Activated CD4-positive, alpha-beta T cell treated with anti-CD3 and anti-CD28 coated beads for 48 hours (primary cell): Measurements from ENCODE around the gene MFAP1.
"Not testable (repeated sequence)": the region's sequence is repeated elsewhere in the genome, so short reads cannot be mapped to it uniquely, and the experiment has no call there.

Source experiments
- DNase-seq: peaks from one replicate; pipeline ENCODE4 v3.0.0-alpha.2; 2020

The MFAP1 gene, protein sequence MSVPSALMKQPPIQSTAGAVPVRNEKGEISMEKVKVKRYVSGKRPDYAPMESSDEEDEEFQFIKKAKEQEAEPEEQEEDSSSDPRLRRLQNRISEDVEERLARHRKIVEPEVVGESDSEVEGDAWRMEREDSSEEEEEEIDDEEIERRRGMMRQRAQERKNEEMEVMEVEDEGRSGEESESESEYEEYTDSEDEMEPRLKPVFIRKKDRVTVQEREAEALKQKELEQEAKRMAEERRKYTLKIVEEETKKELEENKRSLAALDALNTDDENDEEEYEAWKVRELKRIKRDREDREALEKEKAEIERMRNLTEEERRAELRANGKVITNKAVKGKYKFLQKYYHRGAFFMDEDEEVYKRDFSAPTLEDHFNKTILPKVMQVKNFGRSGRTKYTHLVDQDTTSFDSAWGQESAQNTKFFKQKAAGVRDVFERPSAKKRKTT

DNA sequence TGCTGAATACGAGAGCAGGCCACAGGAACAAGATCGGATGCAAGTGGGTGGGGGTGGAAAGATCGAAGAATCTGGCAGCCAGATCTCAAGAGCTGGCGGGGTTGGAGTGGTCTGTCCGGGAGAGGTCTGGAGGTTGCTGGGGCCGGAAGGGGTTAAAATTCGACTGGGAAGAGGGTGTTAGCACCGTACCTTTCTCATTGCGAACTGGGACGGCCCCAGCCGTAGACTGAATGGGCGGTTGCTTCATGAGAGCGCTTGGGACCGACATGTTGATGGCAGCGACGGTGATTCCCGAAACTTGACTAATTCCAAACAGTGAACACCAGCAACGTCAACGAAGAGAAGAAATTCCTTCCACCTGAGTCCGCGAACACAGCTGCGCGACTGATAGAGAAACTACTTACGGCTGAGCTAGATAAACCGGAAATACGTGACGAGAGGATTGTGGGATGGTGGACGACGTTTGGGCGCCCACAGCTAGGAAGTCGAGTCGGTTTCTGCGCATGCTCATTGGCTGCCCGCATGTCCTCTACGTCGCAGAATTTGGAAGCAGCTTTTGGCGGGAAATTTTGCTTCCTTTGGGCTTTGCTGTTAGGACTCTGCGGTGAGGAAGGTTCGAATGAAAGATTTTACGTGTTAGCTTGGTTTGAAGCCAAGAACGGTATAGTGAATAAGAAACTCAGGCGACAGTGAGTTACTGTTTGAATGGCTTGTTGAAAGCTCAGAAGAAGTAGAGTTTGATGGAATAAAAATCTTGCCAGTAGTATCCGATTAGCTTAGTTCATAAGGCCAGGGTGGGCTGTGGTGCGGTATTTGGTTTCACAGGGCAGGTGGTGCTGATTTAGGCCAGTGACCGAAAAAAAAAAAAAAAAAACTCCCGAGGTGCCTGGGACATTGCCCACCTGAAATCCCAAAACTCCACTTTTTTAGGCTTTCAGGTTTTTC is at the start of gene MFAP1:
Gene MFAP1, minus strand, starts transcription at position 389 of the 945 bp plus-strand sequence. Its CDS starts 121 bp downstream, at position 268.
- DNase-seq, result peak; percentile 94

DNA sequence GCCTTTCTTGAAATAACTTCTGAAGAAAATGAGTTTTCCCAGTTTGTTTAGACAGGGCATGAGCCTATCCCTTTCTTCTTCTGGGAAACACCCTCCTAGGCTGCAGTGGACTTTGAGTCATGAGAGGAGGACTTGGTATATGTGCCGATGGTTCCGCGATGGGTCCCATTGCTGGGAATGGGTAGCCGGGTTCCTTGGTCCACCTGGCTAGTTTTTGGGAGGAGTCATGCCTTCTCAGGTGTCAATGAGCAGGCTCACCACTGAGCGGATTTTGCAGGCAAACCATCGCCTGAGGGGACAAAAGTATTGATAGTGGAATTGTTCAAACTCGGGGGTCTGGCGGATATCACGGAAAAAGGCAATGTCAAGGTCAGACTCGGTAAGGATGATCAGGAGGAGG is 49.2 kb upstream of the MFAP1 start:
- DNase-seq, result no peak

DNA sequence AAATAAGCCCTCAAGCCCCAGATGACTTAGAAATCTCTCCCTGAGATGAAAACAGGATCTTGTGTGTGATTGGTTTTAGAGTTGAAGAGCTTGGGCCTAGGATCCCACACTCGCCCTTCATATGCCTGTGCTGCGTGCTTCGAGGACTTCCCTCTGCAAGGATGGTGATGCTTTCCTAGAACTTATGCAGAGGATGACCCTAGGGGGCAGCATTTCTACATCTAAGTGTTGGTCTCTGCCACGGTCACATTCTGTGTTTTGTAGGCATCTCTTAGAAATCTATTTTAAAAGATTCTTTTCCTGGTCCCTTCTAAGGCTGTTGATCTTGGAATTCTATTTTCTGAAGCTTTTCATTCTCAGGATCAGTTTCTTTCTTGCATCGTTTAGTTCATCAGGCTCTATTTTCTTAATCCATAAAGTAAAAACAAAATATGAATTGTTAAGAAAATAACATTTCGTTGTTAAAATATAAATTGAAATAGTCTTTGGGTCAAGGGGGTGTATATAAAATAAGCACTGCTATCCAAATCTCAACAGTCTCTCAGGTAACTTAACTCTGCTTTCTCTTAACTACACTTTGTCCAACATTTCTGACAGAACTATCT is 48.0 kb upstream of the MFAP1 start:
- DNase-seq, result peak; percentile 19

DNA sequence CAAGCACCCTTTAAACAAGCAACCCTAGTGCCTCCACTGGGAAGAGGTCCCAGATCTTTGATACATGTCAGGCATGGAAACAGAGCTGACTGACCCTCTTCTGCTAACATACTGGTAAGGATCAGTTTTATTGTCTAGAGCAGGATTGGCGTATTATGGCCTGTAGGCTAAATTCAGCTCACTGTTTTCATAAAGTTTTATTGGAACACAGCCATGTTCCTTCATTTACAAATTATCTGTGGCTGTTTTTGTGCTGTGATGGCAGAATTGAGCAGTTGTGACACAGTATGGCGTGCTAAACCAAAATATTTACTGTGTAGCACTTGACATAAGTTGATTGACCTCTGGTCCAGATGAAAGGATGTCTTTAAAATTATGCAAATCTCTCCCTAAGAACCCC is 47.3 kb upstream of the MFAP1 start:
- DNase-seq, result no peak

DNA sequence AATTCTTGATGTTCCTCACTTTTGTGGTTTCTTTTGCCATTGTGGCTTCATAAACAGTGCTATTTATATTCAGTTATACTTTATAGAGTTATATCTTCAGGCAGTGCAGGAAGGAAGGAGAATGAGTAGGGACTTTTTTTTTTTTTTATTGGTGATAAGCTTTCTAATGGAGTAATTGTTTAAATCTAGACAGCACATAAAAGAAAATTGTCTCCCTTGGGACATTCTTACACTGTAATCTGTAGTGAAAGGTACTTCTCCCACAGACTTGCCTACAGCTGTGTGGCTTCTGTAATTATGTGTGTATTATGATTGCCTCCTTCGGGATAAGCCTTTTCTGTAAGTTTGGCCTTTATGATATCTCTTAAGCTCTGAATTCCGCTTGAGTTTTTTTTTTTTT is 43.9 kb upstream of the MFAP1 start:
- DNase-seq, result no peak

DNA sequence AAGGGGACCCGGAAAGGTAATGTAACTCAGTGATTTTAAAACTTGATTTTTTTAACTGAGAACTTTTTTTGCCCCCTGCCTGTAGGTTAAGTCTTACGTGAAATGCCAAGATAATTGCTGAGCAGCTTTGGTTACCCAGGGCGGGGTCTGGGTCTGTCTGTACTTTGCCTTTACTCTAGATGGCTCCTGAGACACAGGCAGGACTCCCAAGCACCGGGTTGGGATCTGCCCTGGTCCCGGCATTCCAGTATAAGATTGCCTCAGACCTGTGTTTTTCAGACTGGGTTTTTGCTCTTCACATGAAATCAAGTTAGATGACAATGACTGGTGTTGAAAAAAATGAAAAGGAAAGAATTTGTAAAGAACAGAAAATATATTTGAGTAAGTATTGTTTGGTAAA is 42.6 kb upstream of the MFAP1 start:
- no peak for DNase-seq

DNA sequence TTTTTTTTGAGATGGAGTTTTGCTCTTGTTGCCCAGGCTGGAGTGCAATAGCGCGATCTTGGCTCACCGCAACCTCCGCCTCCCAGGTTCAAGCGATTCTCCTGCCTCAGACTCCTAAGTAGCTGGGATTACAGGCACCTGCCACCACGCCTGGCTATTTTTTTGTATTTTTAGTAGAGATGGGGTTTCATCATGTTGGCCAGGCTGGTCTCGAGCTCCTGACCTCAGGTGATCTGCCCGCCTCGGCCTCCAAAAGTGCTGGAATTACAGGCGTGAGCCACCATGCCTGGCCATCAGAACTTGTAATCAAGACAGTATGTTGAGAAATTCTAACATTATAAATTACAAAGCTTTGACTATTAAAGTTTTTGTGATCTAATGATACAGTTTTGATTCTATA is 42.1 kb upstream of the MFAP1 start:
- DNase-seq, result not testable (repeated sequence)

DNA sequence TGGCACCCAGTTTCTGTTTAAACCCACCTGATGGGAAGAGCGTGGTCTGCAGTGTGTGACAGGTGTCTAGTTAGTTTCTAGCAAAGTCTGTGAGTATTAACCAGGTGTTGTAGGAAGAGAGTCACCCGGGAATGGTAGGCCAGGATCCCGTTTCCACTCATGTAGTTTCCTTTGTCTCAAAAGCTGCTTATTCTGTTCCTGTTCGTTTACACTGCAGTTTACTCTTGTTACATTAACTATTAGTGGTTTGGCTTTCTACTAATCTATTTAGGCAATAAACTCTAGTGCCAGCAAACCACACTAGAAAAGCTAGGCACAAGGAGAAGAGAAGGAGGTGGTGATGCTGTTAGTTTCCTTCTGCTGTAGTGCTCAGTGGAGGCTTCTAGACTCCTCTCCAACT is 35.1 kb upstream of the MFAP1 start:
- DNase-seq, result no peak

DNA sequence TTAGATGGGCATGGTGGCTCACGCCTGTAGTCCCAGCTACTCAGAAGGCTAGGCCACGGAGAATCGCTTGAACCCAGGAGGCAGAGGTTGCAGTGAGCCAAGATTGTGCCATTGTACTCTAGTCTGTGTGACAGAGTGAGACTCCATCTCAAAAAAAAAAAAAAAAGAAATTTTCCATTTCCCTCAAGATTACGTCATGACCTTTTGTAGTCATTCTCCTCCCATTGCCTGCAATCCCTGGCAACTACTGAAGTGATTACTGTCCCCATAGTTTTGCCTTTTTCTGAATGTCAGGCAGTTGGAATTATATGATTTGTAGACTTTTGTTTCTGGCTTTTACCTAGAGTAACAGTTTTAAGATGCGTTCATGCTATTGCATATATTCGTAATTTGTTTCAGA is 30.3 kb upstream of the MFAP1 start:
- no peak for DNase-seq

DNA sequence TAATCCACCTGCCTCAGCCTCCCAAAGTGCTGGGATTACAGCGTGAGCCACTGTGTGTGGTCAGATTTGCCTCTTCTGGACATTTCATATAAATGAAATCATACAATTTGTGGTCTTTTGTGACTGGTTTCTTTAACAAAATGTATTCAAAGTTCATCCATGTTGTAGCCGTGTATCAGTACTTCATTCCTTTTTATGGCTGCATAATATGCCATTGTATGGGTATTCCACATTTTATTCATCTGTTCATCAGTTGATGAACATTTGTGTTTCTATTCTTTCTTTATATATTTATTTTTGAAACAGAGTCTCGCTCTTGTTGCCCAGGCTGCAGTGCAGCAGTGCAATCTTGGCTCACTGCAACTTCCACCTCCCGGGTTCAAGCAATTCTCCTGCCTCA is 28.1 kb upstream of the MFAP1 start:
- no peak for DNase-seq

DNA sequence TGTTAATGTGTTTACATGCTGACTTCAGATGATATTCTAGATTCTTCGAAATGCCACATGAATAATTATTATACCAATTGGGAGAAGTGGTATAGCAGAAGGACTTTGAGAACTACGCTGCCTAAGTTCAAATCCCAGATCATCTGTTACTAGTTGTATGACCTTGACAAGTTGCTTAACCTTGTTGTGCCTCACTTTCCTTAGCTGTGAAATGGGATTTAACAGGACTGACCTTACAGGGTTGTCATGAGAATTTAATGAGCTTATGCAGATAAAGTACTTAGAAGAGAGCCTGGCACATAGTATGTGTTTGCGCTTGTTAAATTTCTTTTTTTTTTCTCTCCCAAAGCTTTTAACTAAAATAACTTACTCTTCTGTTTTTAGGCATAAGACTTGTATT is 26.8 kb upstream of the MFAP1 start:
- DNase-seq, result no peak

DNA sequence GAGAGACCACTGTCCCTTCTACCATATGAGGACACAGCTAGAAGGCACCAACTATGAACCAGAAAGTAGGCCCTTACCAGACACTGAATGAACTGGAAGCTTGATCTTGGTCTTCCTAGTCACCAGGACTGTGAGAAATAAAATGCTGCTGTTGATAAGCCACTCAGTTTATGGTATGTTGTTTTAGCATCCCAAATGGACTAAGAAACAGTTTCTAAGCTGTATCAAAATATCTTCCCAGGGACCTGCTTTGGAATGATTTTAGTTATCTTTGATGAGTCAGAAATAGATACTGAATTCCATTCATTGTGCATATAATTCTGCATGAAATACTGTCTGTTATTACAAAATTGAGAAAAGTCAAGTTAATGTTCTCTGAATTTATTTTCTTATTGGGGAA is 20.9 kb upstream of the MFAP1 start:
- no peak for DNase-seq

DNA sequence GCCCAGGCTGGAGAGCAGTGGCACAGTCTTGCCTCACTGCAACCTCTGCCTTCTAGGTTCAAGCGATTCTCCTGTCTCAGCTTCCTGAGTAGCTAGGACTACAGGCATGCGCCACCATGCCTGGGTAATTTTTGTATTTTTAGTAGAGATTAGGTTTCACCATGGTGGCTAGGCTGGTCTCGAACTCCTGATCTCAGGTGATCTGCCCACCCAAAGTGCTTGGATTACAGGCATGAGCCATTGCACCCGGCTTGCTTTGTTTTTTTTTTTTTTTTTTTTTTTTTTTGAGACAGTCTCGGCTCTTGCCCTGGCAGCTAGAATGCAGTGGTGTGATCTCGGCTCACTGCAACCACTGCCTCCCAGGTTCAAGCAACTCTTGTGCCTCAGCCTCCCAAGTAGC is 8.0 kb upstream of the MFAP1 start:
- DNase-seq, result not testable (repeated sequence)

DNA sequence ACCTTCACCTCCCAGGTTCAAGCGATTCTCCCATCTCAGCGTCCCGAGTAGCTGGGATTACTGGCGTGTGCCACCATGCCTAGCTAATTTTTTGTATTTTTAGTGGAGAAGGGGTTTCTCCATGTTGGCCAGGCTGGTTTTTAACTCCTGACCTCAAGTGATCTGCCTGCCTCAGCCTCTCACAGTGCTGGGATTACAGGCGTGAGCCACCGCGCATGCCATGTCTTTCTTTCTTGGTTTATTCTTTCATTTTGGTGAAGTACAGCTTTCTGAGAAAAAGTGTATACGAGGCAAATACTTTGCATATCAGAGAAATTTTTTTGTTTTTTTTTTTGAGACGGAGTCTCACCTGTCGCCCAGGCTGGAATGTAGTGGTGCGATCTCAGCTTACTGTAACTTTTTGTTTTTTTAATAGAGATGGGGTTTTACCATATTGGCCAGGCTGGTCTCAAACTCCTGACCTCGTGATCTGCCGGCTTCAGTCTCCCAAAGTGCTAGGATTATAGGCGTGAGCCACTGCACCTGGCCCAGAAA is 7.1 kb upstream of the MFAP1 start:
- not testable (repeated sequence) for DNase-seq

DNA sequence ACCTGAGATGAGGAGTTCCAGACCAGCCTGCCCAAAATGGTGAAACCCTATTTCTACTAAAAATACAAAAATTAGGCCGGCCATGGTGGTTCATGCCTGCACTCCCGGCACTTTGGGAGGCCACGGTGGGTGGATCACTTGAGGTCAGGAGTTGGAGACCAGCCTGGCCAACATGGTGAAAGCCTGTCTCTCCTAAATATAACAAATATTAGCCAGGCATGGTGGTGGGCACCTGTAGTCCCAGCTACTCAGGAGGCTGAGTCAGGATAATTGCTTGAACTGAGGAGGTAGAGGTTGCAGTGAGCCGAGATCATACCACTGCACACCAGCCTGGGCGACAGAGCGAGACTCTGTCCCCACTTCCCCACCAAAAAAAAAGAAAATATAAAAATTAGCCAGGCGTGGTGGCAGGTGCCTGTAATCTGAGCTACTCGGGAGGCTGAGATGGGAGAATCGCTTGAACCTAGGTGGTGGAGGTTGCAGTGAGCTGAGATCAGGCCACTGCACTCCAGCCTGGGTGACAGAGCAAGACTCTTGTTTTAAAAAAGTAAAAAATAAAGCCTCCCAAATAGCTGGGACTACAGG is 6.3 kb upstream of the MFAP1 start:
- not testable (repeated sequence) for DNase-seq

DNA sequence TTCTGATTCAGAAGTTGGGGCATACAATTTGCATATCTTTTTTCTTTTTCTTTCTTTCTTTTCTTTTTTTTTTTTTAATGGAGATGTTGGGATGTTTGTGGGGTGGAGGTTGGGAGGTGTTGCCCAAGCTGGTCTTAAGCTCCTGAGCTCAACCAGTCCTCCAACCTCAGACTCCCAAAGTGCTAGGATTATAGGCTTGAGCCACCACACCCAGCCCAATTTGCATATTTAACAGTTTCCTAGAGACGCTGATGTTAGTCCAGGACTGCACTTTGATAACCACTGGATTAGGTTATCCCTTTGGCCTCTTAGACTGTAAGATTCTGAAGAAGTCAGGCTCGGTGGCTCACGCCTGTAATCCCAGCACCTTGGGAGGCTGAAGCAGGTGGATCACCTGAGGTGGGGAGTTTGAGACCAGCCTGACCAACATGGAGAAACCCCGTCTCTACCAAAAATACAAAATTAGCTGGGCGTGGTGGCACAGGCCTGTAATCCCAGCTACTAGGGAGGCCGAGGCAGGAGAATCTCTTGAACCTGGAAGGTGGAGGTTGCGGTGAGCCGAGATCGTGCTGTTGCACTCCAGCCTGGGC is 5.6 kb upstream of the MFAP1 start:
- DNase-seq, result not testable (repeated sequence)

DNA sequence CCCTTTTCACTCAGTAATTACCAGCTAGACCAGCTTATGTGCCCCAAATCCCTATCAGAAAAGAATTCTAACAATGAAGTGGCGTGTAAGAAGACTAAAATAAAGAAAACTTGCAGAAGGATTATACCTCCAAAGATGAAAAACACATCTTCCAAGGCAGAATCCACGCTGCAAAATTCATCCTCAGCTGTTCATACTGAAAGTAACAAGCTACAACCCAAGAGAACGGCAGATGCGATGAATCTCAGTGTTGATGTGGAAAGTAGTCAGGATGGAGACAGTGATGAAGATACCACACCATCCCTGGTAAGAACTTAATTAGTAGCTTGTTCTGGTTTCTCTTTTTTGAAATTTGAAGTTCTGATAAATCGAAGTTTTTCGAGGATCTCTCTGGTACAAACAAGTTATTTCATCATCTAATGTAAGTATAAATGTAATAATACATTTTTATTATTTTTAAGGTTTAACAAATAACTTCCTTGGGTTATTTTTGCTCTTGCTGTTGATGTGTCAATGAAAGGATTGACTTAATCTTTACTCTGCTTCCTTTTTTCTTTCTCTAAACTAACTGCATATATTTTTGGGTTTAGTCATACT is 3.7 kb upstream of the MFAP1 start:
- DNase-seq, result peak; percentile 39

DNA sequence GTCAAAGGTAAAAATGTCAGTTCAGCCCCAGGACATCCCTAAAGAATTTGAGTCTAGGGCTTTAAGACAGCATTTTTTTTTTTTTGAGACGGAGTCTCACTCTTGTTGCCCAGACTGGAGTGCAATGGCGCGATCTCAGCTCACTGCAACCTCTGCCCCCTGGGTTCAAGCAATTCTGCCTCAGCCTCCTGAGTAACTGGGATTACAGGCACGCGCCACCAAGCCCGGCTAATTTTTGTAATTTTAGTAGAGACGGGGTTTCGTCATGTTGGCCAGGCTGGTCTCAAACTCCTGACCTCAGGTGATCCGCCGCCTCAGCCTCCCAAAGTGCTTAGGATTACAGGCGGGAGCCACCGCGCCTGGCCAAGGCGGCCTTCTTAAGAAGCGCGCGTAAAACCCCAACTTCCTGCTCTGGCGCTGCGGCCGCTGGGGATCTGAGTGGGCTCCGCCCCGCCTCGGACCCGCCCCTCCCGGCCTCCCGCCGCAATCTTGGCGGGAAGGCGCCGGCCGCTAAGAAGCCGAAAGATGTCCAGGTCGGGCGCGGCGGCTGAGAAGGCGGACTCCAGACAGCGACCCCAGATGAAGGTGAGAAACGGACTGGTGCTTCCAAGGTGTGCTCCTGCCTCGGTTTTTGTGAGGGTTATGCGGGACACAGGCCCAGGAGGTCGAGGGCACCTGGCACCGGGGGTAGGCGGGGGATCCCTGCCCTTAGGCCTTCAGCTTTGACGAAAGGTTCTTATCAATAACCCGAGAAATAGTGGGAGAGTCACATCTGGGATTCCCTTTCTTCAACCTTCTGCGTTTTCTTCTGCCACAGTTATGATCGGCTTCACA is 2.2 kb upstream of the MFAP1 start, which contains the start of gene WDR76:
Gene WDR76, plus strand, starts transcription at position 495 of the 834 bp plus-strand sequence. Its CDS starts 31 bp downstream, at position 526.
- peak; percentile 90 for DNase-seq

DNA sequence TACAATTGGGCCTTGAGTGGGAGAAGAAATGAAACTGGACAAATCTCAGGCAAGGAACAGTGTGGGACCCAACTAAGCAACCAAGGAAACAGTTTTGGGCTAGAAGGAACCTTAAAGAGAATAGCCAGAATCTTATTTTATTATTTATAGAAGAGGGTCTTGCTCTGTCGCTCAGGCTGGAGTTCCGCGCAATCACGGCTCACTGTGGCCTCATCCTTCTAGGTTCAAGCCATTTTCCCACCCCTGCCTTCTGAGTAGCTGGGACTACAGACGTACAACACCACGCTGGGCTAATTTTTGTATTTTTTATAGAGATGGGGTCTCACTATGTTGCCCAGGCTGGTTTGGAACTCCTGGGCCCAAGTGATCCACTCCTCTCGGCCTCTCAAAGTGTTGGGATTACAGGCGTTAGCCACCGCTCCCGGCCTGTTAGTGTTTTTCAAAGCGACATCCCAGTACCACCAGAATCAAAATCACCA is 1.6 kb upstream of the MFAP1 start:
- DNase-seq, result no peak

DNA sequence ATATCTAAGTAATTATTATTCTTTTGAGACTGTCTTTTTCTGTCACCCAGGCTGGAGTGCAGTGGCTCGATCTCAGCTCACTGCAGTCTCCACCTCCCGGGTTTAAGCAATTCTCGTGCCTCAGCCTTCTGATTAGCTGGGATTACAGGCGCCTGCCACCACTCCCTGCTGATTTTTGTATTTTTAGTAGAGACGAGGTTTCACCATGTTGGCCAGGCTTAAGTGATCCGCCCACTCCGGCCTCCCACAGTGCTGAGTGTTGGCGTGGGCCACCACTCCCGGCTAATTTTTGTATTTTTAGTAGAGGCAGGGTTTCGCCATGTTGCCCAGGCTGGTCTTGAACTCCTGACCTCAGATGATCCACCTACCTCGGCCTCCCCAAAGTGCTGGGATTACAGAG is 815 bp upstream of the MFAP1 start:
- not testable (repeated sequence) for DNase-seq

DNA sequence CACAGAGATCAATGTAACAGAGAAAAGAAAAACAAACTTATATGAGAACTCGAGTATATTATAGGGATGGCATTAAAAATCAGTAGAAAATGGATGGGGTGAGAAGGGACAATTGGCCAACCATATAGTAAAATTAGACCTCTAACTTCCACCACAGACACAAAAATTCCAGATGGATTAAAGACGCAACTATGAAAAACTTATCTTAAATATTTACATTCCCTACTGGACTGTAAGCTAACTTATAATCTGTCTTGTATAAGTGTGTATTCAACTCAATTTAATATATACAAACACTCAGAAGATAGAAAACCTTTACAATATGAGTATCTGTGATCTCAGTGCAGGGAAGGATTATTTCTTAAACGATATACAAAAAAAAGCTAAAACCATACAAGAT is 3.0 kb downstream of the MFAP1 start:
- DNase-seq, result no peak
